COLO668 (cell line): ENCODE measurements around the gene ANKH.
"Not testable (repeated sequence)": the region's sequence is repeated elsewhere in the genome, so short reads cannot be mapped to it uniquely, and the experiment has no call there.

Experiments
- DNase-seq: peaks from one replicate; lab custom pipeline; 2025; ENCODE audit not compliant: unreplicated experiment; lab: John Stamatoyannopoulos, UW

ANKH gene

DNA sequence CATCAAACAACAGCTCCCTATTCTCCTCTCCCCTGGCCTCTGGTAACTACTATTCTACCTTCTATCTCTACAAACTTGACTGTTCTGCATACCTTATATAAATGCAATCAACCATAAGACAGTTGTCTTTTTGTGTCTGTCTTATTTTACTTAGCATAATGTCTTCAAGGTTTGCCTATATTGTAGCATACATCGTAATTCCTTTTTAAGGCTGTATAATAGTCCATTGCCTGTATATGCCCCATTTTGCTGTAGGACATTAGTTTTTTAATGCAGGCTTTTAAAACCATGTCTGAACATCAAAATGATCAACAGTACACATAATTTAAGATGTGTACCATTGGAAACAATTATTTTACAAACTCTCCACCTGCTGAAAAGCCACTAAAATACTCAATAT is 12.4 kb downstream of the ANKH start:
- DNase-seq, result no peak

DNA sequence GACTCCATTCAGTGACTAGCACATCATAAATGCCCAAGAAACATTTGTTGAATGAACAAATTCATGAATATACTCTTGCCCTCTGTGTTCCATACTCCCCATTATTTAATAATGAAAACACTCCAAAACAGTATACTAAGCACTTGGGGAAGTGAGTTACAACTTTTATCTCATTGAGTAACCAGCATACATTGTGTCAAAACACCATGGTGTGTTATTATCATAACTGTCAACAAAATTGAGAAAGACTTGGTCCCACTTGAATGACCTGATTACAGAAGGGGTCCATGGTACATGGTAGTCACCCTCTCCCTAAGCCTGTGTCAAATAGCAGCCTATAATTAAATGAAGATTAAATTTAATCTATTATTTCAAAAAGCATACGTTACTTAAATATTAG is 16.2 kb downstream of the ANKH start:
- no peak for DNase-seq

DNA sequence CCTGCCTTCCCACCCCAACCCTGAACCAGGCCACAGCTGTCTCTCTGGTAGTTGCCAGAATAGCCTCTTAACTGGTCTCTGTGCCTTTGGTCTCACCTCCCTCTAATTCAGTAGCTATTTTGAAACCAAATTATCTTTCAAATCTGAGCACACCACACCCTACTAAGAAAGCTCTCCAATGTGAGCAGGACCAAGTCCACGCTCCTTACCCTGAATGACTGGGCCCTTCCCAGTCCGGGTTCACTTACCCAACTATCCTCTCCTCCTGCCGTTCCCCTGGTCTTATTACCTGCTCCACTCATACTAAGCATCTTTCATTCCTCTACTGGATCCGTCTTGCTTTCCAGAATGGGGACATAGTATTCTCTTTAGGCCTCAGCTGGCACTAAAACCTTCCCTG is 16.8 kb downstream of the ANKH start:
- DNase-seq, result no peak

DNA sequence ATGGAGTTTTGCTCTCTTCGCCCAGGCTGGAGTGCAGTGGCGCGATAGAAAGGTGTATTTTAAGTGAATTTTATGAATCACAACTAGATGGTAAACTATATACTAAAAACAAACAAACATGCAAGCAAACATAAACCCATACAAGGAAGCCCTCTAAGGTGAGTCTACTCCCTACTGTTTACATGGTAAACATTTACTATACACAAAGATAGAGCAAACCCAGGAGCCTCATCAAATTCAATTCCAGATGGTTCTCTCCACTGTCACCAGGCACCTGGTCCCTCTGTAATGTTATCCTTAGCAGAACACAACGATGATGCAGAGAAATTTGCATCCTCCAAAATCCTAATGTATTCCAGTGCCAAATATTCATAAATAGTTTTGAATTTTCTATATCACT is 17.9 kb downstream of the ANKH start:
- DNase-seq, result peak; percentile 37

DNA sequence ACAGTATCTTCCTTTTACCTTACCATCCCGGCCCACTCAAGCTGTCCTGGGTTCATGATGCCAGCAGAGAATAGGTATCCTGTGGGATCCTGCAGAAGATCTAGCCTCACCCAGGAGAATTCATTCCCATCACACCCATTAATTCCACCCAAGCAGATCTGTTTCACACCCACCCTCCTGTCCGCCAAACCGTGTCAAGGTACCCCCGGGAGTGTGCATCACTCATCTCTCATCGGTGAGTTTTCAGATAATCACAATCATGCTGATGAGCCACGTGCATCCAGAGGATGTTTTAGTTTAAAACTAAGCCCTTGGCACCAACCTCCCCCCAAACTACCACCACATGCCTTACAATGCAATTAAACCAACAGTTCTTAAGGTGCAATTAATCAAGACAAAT is 18.8 kb downstream of the ANKH start:
- DNase-seq, result no peak

DNA sequence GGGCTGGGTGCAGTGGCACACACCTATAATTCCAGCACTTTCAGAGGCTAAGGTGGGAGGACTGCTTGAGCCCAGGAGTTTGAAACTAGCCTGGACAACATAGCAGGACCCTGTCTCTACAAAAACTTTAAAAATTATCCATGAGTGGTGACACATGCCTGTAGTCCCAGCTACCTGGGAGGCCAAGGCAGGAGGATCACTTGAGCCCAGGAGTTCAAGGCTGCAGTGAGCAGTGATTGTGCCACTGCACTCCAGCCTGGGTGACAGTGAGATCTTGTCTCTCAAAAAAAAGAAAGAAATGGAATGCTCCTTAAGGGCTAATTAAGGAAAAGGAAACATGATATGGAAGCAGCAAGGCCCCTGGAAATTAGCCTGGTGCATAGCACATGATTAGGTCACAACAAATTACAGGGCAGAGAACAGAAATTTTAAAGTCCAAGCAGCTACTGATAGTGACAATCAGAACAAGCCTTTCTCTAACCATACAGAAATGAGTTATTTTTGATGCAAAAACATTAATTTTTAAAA is 19.5 kb downstream of the ANKH start:
- DNase-seq, result no peak

DNA sequence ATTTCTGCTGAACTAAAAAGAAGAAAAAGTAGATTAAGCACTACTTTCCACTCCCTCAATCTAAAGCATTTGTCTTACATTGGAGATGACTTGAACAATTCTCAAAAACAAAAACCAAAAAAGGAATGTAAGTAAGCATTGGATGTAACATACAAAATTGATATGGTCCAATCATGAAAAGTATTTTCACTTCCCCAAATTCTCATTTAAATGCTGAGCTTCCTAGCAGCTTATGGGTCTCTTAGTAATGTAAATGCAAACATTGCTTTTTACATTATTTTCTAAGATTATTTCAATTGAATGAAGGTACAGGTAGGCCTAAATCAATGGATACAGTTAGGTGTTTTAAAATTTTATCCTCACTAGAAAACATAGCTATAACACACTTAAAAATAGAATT is 20.0 kb downstream of the ANKH start:
- no peak for DNase-seq

DNA sequence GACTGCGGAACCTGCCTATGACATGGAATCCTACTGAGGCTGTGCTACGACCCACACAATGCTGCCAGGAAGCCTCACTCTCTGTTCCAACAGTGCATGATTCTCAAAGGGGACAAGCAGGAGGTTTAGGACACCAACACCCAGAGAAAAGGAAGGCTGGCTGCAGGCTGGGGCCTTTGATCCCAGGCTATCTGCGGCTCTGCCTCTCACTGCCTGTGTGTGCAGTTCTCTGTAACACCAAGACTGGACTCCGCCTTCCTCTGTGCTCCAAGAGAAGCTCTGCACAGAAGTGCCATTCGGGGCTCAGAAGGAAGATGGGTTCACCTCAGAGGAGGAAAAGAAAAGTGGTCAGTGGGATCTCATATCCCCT is 20.5 kb downstream of the ANKH start:
- DNase-seq, result no peak

DNA sequence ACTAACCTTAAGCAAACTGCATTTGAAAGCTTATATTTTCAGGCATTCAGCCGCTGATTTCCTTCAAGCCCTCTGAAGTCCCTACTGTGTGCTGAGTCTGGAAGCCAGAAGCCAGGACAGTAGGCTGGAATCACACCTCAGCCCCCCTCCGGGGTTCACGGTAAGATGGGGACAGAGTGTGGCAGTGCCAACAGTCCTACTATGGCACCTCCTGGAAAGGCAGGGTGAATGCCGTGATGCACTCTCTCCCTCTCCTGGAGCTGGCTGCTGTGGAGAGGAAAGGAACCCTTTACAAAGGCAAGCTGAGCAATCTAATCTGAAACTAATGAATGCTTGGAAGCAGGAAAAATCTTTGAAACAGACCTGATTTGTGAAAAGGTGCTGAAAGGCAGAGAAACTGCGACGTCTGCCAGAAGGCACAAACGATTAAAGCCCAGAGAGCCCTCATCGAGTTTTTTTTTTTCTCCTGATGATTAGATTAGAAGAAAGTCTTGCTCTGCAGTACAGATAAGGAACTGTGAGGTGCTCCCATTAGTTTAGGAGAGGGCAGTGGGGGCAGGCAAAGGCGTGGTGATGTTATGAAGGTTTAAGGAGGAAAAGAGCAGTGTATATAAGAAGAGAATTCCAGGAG is 21.0 kb downstream of the ANKH start:
- no peak for DNase-seq

DNA sequence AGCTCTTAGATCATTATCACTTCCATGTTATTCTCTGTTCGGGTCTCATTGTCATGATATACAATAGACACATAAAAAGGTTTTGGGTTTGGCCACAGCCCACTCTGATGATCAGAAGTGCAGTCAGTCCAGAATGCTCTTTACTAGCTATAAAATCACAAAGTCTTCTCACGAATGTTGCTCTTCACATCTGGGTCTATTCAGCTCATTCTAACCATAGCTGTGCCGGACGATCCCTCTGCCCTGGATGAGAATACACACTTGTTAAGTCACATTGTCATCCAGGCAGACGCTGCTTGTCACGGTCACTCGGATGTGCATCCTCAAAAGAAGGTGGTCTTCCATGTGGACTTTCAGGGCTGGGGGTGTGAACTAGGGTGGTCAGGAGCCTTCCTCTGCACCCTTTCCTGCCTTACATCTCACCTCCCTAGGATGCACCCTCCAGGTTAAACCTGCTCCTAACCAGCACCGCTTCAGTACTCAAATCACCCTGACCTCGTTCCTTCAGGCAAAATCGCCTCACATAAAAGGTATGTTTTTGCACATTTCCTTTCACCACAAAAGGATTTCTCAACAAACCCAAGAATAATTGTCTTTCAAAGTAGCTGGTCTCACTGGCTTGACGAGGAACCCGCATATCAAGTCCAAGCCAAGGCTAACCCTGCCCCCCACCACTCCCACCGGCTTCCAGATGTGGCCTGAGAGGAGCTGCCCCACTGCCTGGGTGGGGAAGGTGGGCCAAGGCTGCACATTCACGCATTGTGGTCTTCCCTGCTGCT is 21.9 kb downstream of the ANKH start:
- no peak for DNase-seq

DNA sequence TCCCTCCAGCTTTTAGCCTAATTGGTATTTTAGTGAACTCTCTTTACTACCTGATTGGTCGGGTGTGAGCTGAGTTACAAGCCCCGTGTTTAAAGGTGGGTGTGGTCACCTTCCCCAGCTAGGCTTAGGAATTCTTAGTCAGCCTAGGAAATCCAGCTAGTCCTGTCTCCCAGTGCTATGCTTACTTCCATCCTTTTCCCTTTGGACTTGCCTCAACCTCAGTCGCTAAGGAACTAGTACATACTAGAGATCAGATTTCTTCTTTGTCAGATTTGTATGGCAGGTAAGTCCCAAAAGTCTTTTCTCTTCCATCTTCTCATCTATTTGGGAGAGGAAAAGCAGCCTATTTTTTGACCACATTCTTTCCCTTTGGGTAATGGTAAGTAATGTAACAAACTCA is 22.6 kb downstream of the ANKH start:
- DNase-seq, result not testable (repeated sequence)

DNA sequence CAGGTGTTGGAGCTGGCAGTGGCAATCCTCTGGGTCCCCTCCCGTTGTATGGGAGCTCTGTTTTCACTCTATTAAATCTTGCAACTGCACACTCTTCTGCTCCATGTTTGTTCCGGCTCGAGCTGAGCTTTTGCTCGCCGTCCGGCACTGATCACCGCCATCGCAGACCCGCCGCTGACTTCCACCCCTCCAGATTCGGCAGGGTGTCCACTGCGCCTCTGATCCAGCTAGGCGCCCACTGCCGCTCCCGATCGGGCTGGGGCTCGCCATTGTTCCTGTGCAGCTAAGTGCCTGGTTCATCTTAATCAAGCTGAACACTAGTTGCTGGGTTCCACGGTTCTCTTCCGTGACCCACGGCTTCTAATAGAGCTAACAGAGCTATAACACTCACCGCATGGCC is 23.2 kb downstream of the ANKH start:
- no peak for DNase-seq

DNA sequence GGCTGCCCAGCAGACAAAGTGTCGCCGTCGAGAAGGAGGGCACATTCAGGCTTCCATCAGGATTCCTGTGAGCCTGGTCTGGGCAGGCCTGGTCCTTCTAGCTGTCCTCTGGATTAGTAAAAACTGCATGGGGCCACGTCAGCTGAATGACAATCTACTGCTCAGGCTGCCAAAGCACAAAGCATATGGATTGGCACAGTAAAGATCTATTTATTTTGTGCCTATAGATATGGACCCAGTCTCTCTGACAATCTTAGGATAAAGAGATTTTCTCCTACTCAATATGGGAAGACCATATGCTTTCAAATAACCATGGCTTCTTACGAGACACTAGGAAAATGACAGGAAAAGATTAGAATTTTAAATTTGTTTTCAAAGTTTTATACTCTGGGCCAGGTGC is 24.1 kb downstream of the ANKH start:
- DNase-seq, result no peak

DNA sequence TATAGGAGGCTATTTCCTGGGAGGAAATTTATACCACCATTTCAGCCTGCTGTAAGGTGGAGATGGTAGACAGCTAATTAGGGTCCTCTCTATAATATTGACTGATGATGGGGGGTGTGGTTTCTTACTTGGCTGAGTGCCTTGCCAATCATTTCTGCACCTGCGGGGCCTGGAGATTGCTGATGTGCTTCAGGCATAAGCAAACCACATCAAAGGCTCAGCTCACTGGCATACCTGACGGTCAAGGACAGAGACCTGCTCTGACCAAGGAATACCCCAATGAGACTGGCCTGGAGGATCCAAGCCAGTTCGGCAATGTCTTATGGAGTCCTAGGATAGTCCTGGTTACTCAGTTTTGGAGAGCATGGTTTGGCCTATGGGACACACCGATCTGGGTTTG is 29.5 kb downstream of the ANKH start:
- DNase-seq, result peak; percentile 52

DNA sequence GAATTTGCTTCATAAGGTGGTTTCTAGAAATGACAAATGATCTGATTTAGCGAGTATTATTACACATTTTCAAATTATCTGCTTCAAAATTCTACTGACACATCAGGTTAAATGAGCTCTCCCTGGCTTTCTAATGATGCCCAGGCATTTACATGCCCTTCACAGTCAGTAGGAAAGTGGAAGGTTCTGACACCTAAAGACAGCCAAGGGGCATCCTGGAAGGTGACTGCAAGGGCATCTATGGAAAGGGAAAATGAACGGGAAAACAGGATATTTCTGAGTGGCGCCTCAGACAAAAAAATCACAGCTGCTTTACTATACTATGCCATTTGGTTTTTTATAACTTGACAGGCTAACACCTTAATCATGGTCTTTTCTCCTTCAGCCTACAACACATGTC is 31.0 kb downstream of the ANKH start:
- DNase-seq, result no peak

DNA sequence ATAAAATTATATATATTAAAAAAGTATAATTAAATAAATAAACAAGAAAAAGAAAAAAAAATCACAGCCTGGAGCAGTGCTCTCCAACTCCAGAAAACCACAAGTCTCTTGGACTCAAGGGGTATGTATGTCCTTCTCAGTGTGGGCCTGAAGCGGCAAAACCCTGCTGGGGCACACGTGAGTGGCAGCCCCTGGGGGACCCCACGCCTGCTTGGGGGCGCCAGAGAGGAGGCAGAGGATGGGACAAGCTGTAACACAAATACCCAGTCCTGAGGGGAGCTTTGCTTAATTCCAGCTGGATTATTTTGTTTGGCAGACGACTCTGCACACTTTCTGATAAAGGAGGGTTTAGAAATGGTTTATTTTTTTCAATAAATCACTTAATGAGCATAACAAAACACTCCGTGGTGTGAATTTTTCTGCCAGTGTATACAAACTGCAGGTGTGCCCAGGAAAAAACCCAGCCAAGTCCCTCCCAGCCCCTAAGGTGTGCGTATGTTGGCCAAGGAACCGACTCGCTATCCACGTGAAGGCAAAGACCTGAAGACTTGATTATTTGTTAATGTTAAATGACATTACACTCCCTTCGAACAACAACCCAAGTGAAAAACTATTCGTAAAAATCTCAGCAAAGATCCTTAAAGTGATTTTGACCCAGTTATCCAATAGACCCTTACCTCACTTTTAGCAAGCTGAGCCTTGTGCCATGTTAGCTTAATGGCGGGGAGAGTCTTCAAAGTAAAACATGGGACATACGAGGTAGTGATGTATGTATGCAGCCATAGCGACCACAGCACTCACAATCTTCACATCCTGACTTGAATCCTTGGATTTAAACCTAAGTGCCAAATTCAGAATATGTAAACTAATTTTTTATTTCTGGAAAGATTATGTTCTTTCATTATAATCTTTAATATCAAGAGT is 32.9 kb downstream of the ANKH start:
- DNase-seq, result no peak

DNA sequence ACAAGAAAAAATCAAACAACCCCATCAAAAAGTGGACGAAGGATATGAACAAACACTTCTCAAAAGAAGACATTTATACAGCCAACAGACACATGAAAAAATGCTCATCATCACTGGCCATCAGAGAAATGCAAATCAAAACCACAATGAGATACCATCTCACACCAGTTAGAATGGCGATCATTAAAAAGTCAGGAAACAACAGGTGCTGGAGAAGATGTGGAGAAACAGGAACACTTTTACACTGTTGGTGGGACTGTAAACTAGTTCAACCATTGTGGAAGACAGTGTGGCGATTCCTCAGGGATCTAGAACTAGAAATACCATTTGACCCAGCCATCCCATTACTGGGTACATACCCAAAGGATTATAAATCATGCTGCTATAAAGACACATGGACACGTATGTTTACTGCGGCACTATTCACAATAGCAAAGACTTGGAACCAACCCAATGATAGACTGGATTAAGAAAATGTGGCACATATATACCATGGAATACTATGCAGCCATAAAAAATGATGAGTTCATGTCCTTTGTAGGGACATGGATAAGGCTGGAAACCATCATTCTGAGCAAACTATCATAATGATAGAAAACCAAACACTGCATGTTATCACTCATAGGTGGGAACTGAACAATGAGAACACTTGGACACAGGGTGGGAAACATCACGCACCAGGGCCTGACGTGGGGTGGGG is 34.0 kb downstream of the ANKH start:
- DNase-seq, result not testable (repeated sequence)

DNA sequence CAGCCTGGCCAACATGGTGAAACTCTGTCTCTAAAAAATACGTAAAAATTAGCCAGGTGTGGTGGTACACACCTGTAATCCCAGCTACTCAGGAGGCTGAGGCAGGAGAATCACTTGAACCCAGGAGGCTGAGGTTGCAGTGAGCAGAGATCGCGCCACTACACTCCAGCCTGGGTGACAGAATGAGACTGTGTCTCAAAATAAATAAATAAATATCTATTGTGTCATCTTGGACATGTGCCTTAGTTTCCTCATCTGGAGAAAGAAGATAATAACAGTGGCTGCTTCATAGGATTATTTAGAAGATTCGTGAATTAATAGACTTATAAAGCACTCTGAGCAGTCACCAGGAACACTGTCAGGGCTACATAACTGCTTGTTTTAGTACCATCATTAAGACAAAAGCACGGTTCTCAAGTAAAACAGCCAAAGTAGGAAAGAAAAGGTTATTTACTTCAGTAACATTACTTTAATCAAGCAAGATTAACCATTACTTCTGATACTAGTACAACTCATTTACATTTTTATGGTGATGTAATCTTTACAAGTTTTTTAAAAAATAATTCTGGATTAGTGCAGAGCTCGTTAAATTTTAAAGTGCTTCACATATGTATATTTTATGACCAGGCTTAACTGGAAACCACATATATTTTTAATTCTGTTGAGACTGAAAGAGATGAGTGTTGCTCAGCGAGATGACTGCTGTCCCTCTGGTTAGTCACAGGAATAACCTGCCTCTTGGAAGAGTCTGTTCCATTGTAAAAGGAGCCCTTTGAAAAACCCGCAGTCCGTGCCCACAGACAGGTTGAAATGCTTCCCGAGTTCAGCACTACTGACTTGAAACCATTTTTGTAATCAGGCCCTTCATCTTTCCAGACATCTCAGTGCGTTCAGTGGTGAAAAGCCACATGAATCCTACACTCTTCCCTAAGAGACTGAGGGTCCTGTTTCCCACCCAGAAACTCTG is 36.7 kb downstream of the ANKH start:
- DNase-seq, result no peak

DNA sequence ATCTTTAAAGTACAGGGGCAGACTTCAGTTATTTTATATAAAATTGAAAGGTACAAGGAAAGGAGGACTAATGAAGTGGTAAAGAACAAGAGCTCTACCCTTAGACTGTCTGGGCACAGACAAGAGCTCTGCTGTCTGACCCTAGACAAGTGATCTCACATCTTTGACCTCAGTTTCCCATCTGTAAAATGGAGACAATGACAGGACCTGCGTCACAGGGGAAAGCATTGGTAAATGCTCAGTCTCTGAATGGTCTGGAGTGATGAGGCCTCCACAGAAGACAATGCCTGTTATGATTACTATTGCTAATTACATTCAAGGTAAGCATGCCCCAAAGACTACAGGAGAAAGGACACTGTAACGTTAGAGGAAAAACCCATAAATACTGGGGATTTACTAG is 37.5 kb downstream of the ANKH start:
- no peak for DNase-seq

DNA sequence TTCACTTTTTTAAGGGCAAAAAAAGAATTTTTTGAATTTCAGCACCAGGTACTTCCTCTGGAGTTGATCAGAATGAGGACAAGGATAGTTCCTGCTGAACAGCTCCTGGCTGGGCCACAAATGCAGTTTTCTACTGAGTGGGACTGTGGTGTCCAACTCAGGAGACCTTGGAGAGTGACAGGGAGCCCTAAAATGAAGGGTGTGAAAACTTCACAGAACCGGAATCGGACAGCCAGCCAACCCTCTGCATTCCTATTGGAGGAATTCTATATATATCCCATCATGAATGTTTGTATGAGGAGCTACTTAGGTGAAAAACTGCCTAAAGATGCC is 40.6 kb downstream of the ANKH start:
- no peak for DNase-seq
